DND-41 (cell line): ENCODE data around the gene LIM2.

ENCODE experiments used
- ATAC-seq: fragments of 200-7000 bp; cut with Tn5 transposase; 3 replicates; pipeline ENCODE4 v1.9.1; 2021; ENCODE audit warnings: low read depth; ENCODE audit not compliant: insufficient read depth
- DNase-seq: peaks from one replicate; pipeline ENCODE4 v3.0.0-alpha.2; 2020
- H2AFZ ChIP-seq: 2 replicates; pipeline ENCODE4 v1.6.0; 2012; ENCODE audit warnings: low read depth, low read length
- H3K27ac ChIP-seq: 2 replicates; pipeline ENCODE4 v1.5.1; 2012; ENCODE audit warnings: low read length, inconsistent platforms
- H3K27me3 ChIP-seq: fragments of 200-600 bp; sonication (generic); 2 replicates; pipeline ENCODE4 v1.6.0; 2012; ENCODE audit warnings: low read length, mild to moderate bottlenecking, inconsistent platforms; ENCODE audit not compliant: insufficient read depth, poor library complexity
- H3K36me3 ChIP-seq: 2 replicates; pipeline ENCODE4 v1.5.1; 2012; ENCODE audit warnings: low read length, inconsistent platforms; ENCODE audit not compliant: insufficient read depth
- H3K4me1 ChIP-seq: 2 replicates; pipeline ENCODE4 v1.5.1; 2012; ENCODE audit warnings: mild to moderate bottlenecking, low read length; ENCODE audit not compliant: insufficient read depth
- H3K4me2 ChIP-seq: 2 replicates; pipeline ENCODE4 v1.6.0; 2012; ENCODE audit warnings: mild to moderate bottlenecking, moderate library complexity, low read length, inconsistent platforms; ENCODE audit not compliant: insufficient read depth
- H3K4me3 ChIP-seq, 2 experiments: fragments of 200-600 bp in 1 of 2; shearing (Covaris generic) in 1 of 2; 2 replicates each; pipeline ENCODE4 v1.5.1; 2012 to 2016; ENCODE audit warnings: inconsistent platforms in 2 of 2, low read length in 2 of 2, mild to moderate bottlenecking in 2 of 2, low read depth in 1 of 2, moderate library complexity in 1 of 2
- H3K79me2 ChIP-seq: 2 replicates; pipeline ENCODE4 v1.6.0; 2012; ENCODE audit warnings: low read length, inconsistent platforms; ENCODE audit not compliant: insufficient read depth
- H3K9ac ChIP-seq: 2 replicates; pipeline ENCODE4 v1.6.0; 2012; ENCODE audit warnings: low read depth, mild to moderate bottlenecking, inconsistent platforms, low read length, moderate library complexity
- H3K9me3 ChIP-seq: 2 replicates; pipeline ENCODE4 v1.5.1; 2012; ENCODE audit warnings: low read length, moderate library complexity, mild to moderate bottlenecking, inconsistent platforms; ENCODE audit not compliant: insufficient read depth, severe bottlenecking
- H4K20me1 ChIP-seq: 2 replicates; pipeline ENCODE4 v1.6.0; 2012; ENCODE audit warnings: low read length; ENCODE audit not compliant: insufficient read depth
- CTCF ChIP-seq: IDR thresholded peaks from 2 replicates; pipeline ENCODE4 v1.5.1; 2012; ENCODE audit warnings: borderline replicate concordance, low read length, moderate library complexity, mild to moderate bottlenecking; ENCODE audit not compliant: poor library complexity, severe bottlenecking; ENCODE audit errors: extremely low read depth
- EZH2 ChIP-seq: IDR thresholded peaks from 3 replicates; pipeline ENCODE4 v1.6.1; 2012; ENCODE audit warnings: borderline replicate concordance, low read depth, mild to moderate bottlenecking, moderate library complexity, low read length, inconsistent platforms; ENCODE audit not compliant: severe bottlenecking

The LIM2 gene

GRCh38 chr19:51375504-51376221 is 12.1 kb downstream of the LIM2 start:
- peaks cover 47% of the 10 kb centered on the region for H3K4me1 ChIP-seq
- no peak overlapping the region for H3K9ac ChIP-seq
- peak; percentile 59 for DNase-seq
- no peak overlapping the region for H2AFZ ChIP-seq
- H3K79me2 ChIP-seq: peaks cover 5% of the 10 kb centered on the region; the same call in 1 of the 2 replicates
- no peaks in the 10 kb centered on the region for H3K36me3 ChIP-seq
- H3K9me3 ChIP-seq: no peaks in the 10 kb centered on the region
- no peak overlapping the region for H3K4me2 ChIP-seq
- ATAC-seq: no peak
- TF ChIP-seq CTCF (no peak), EZH2 (no peak)
- H3K27me3 ChIP-seq: no peaks in the 10 kb centered on the region
- no peaks in the 10 kb centered on the region for H4K20me1 ChIP-seq
- no peak overlapping the region for H3K4me3 ChIP-seq
- no peak overlapping the region for H3K27ac ChIP-seq

GRCh38 chr19:51372649-51373504 is 14.9 kb downstream of the LIM2 start, which contains the start of gene NKG7:
TSS of gene NKG7 (minus strand) at chr19:51372654. CDS start at chr19:51372535, 119 bp downstream.
- H3K27ac ChIP-seq: peak within 1 kb of the TSS; percentile 89
- peaks cover 62% of the 10 kb centered on the region for H3K4me1 ChIP-seq
- peak; percentile 87 for ATAC-seq
- H3K9ac ChIP-seq: peak within 1 kb of the TSS; percentile 69
- TF ChIP-seq CTCF (no peak), EZH2 (no peak)
- H3K4me2 ChIP-seq: peak within 1 kb of the TSS; percentile 83
- no peaks in the 10 kb centered on the region for H4K20me1 ChIP-seq
- H3K4me3 ChIP-seq: peak within 1 kb of the TSS; percentile 7 to 57; a peak in 3 of 4 replicates
- H3K36me3 ChIP-seq: no peaks in the 10 kb centered on the region
- H2AFZ ChIP-seq: peak within 1 kb of the TSS; percentile 48
- DNase-seq: peak; percentile 93
- peaks cover 5% of the 10 kb centered on the region; the same call in 1 of the 2 replicates for H3K79me2 ChIP-seq
- H3K9me3 ChIP-seq: no peaks in the 10 kb centered on the region
- no peaks in the 10 kb centered on the region for H3K27me3 ChIP-seq

DNA sequence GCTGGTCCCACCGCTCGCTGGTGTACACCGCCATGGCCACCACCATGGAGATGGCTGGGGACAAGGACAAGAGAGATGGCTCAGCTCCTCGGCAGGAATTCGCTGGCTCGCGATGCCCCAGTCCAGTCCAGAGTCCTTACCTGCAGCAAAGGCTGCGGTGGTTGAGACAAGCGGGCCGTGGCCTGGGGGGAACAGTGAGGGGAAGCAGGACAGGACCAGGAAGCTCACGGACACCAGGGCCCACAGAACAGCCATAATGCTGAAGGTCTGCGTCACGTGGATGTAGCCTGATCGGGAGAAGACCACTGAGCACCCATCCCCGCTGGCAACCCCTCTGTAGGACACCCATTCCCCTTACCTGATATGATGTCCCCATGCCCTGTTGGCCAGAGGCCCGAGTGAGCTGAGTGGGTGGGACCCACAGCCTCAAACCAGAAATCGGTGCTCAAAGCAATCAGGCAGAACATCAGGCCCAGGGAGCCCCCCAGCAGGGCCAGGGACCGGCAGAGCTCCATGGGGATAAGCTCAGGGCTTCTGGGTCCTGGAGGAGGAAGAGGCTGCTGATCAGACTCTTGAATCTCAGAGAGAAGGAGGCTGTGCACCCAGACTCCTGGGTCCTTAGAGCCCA is 15.6 kb downstream of the LIM2 start:
- DNase-seq: no peak
- H3K27me3 ChIP-seq: no peaks in the 10 kb centered on the region
- H3K79me2 ChIP-seq: peaks cover 7% of the 10 kb centered on the region
- no peaks in the 10 kb centered on the region for H3K36me3 ChIP-seq
- peak overlapping the region; percentile 89 for H3K27ac ChIP-seq
- H2AFZ ChIP-seq: peak overlapping the region; percentile 48
- no peaks in the 10 kb centered on the region for H3K9me3 ChIP-seq
- peak overlapping the region; percentile 83 for H3K4me2 ChIP-seq
- peak overlapping the region; percentile 69 for H3K9ac ChIP-seq
- TF ChIP-seq CTCF (no peak), EZH2 (no peak)
- H3K4me3 ChIP-seq: peak overlapping the region; percentile 7 to 57; a peak in 3 of 4 replicates
- ATAC-seq: no peak
- H4K20me1 ChIP-seq: no peaks in the 10 kb centered on the region
- H3K4me1 ChIP-seq: peaks cover 65% of the 10 kb centered on the region
